ENCODE results near the gene TMEM178B.
A peak's percentile ranks its signal among the peaks of the same experiment; 100 is the strongest.

TMEM178B gene

DNA sequence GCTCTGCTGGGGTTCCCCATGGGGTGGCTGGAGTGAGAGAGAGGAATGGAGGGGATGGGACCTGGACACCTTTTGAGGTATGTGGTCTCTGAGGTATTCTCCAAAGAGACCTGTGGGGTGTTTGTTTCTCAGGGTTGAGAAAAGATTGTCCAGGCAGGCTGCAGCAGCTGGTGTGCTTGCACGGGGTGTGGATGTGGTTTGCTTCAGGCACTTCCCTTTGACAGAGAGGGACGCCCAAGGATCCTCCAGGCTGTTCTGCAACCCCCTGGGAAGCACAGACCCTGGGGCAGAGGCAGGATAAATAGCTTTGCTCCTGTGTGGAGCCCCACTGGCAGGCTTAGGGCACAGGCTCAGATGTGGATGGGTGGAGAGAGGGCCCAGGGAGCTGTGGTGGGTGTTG, 362.3 kb downstream of the TMEM178B start:
- TF ChIP-seq SUZ12 (IDR thresholded peaks at IDR 0.05; ENCODE audit: extremely low read depth, insufficient read depth, insufficient read length) = no peak
- no peak for TF ChIP-seq YY1 (IDR thresholded peaks at IDR 0.05; ENCODE audit: insufficient read depth, insufficient read length)
- TF ChIP-seq ZNF274 (IDR thresholded peaks at IDR 0.05; ENCODE audit: low read depth, low read length) = no peak
- Histone ChIP-seq H3K9me3 (ENCODE audit: insufficient read depth, low read length) (no peaks in the 10 kb centered on the region), H3K4me1 (ENCODE audit: insufficient read depth, insufficient read length) (peaks cover 5% of the 10 kb centered on the region), H3K9ac (ENCODE audit: insufficient read length, low read depth) (no peak overlapping the region), H3K27me3 (ENCODE audit: insufficient read depth, insufficient read length) (no peaks in the 10 kb centered on the region), H3K36me3 (ENCODE audit: insufficient read depth, insufficient read length, low read length) (no peaks in the 10 kb centered on the region), H3K4me3 (ENCODE audit: insufficient read length, low read depth) (no peak overlapping the region)
- DNase-seq (ENCODE audit: low read depth, low spot score) = no peak

DNA sequence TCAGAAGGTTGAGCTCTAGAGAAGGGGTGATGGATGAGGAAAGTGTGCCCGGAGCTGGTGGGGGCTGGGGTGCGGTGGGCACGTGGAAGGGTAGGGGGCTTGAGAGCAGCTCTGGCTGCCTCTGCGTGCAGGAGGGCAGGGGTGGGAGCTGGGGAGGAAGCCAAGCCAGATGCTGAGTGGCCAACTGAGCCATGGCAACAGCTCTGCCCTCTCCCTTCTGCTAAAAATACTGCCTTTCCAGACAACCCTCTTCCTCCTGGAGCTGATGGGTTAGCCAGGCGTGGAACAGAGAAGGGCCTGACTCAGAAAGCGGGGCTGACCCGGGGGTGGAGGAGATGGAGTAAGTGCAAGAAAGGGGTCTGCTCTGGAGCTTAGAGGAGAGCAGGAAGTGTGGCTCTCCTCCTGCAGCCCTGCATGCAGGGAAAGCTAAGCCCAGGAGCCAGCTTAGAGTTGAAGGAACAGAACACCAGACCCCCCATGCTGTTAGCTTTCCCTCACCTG, 362.8 kb downstream of the TMEM178B start:
- Histone ChIP-seq H3K9ac (ENCODE audit: insufficient read length, low read depth) (no peak overlapping the region), H3K36me3 (ENCODE audit: insufficient read depth, insufficient read length, low read length) (no peaks in the 10 kb centered on the region), H3K9me3 (ENCODE audit: insufficient read depth, low read length) (no peaks in the 10 kb centered on the region), H3K4me3 (ENCODE audit: insufficient read length, low read depth) (no peak overlapping the region), H3K4me1 (ENCODE audit: insufficient read depth, insufficient read length) (peaks cover 5% of the 10 kb centered on the region), H3K27me3 (ENCODE audit: insufficient read depth, insufficient read length) (no peaks in the 10 kb centered on the region)
- DNase-seq (ENCODE audit: low read depth, low spot score) = no peak
- no peak for TF ChIP-seq ZNF274 (IDR thresholded peaks at IDR 0.05; ENCODE audit: low read depth, low read length)
- no peak for TF ChIP-seq YY1 (IDR thresholded peaks at IDR 0.05; ENCODE audit: insufficient read depth, insufficient read length)
- TF ChIP-seq SUZ12 (IDR thresholded peaks at IDR 0.05; ENCODE audit: extremely low read depth, insufficient read depth, insufficient read length) = no peak

DNA sequence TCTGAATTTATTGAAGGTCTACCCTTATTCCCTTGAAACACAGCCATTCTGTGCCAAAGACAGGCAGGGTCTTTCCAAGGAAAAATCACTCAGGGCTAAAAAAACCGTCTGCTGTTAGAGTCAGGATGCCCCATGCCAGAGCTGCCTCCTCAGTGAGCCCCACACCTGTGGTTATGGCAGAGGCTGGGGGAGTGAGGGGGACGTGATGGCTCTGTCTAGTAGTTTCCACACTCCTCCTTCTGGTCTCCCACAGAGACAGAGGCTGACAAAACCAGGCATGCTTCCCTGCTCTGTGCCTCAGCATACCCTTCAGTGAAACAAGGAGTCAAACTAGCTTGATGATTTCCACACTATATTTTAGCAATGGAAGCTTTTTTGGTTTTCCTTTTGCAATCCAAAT, 365.3 kb downstream of the TMEM178B start:
- Histone ChIP-seq H3K27me3 (ENCODE audit: insufficient read depth, insufficient read length) (no peaks in the 10 kb centered on the region), H3K36me3 (ENCODE audit: insufficient read depth, insufficient read length, low read length) (no peaks in the 10 kb centered on the region), H3K4me3 (ENCODE audit: insufficient read length, low read depth) (no peak overlapping the region), H3K4me1 (ENCODE audit: insufficient read depth, insufficient read length) (peaks cover 5% of the 10 kb centered on the region), H3K9ac (ENCODE audit: insufficient read length, low read depth) (no peak overlapping the region), H3K9me3 (ENCODE audit: insufficient read depth, low read length) (no peaks in the 10 kb centered on the region; the same call in 1 of the 2 replicates)
- TF ChIP-seq ZNF274 (IDR thresholded peaks at IDR 0.05; ENCODE audit: low read depth, low read length) = no peak
- no peak for DNase-seq (ENCODE audit: low read depth, low spot score)

DNA sequence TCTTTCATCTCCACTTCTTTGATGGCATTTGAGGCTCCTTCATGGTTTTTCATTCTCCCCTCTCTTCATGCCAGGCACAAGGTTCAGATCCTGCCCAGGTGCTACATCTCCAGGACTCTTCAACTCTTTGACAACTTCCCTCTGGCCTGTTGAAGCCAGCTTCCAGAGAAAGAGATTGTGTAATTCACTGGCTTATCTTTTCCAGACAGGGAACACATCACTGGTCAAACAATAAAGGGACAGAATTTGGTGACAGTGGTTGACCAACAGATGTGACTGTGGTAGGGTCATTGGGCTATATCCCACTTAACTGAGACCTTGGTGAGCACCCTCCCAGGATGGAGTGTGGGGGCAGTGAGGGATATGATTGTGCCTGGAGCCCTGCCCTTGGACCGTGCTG, 365.9 kb downstream of the TMEM178B start:
- Histone ChIP-seq H3K4me3 (ENCODE audit: insufficient read length, low read depth) (no peak overlapping the region), H3K9ac (ENCODE audit: insufficient read length, low read depth) (no peak overlapping the region), H3K36me3 (ENCODE audit: insufficient read depth, insufficient read length, low read length) (no peaks in the 10 kb centered on the region), H3K27me3 (ENCODE audit: insufficient read depth, insufficient read length) (no peaks in the 10 kb centered on the region), H3K4me1 (ENCODE audit: insufficient read depth, insufficient read length) (peaks cover 5% of the 10 kb centered on the region), H3K9me3 (ENCODE audit: insufficient read depth, low read length) (no peaks in the 10 kb centered on the region; the same call in 1 of the 2 replicates)
- no peak for DNase-seq (ENCODE audit: low read depth, low spot score)
- TF ChIP-seq ZNF274 (IDR thresholded peaks at IDR 0.05; ENCODE audit: low read depth, low read length) (no peak), SUZ12 (IDR thresholded peaks at IDR 0.05; ENCODE audit: extremely low read depth, insufficient read depth, insufficient read length) (no peak), YY1 (IDR thresholded peaks at IDR 0.05; ENCODE audit: insufficient read depth, insufficient read length) (no peak)

DNA sequence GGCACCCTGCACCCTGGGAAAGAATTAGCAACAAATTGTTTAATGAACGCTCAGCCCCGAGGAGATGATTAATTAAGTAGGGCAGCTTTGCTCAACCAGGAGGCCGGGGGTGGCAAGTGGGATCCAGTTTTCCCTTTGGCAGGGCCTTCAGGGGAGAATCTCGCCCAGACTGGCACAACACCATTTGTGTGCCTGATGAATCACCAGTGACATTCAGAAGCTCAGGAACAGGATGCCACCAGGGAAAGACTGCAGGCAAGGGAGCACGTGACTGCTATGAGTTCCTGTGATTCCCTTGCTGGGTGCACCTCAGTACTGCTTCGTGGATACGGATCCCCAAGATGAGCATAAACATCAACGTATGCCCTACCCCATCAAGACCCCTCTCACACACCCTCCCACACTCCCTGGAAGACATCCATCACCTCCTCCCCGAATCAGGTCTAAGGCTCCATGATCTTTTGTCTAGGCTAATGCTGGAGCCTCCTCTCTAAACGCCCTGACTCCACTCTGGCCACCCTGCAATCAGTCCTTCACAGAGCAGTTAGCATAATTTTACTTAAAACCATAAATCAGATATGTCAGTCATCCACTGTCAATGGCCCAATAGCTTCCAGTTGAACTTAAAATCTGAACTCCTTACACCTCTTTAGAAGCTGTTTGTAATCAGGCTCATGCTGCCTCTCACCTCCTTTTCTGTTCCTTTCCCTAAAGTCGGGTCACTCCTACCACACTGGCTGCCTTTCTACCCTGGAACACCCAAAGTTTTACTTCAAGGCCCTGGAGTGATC, 368.2 kb downstream of the TMEM178B start:
- no peak for DNase-seq (ENCODE audit: low read depth, low spot score)
- Histone ChIP-seq H3K9ac (ENCODE audit: insufficient read length, low read depth) (no peak overlapping the region), H3K36me3 (ENCODE audit: insufficient read depth, insufficient read length, low read length) (no peaks in the 10 kb centered on the region), H3K9me3 (ENCODE audit: insufficient read depth, low read length) (no peaks in the 10 kb centered on the region; the same call in 1 of the 2 replicates), H3K27me3 (ENCODE audit: insufficient read depth, insufficient read length) (no peaks in the 10 kb centered on the region), H3K4me3 (ENCODE audit: insufficient read length, low read depth) (no peak overlapping the region), H3K4me1 (ENCODE audit: insufficient read depth, insufficient read length) (no peaks in the 10 kb centered on the region)
- TF ChIP-seq YY1 (IDR thresholded peaks at IDR 0.05; ENCODE audit: insufficient read depth, insufficient read length) = no peak
- no peak for TF ChIP-seq ZNF274 (IDR thresholded peaks at IDR 0.05; ENCODE audit: low read depth, low read length)
- no peak for TF ChIP-seq SUZ12 (IDR thresholded peaks at IDR 0.05; ENCODE audit: extremely low read depth, insufficient read depth, insufficient read length)

DNA sequence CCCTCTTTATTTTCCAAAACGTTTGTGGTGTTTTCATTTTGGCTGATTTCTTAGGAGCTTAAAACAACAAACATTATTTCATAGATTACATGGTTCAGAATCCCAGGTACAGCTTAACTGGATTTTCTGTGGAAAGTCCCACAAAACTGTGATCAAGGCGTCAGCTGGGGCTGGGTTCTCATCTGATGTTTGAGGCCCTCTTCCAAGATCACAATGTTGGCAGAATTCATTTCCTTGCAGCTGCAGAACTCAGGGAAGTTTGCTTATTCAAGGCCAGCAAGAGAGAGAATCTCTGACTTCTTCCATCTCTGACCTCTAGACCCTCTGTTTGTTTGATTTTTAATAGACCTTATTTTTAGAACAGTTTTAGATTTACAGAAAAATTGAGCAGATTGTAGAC, 368.9 kb downstream of the TMEM178B start:
- DNase-seq (ENCODE audit: low read depth, low spot score) = no peak
- Histone ChIP-seq H3K4me3 (ENCODE audit: insufficient read length, low read depth) (no peak overlapping the region), H3K9me3 (ENCODE audit: insufficient read depth, low read length) (no peaks in the 10 kb centered on the region; the same call in 1 of the 2 replicates), H3K9ac (ENCODE audit: insufficient read length, low read depth) (no peak overlapping the region), H3K4me1 (ENCODE audit: insufficient read depth, insufficient read length) (no peaks in the 10 kb centered on the region), H3K27me3 (ENCODE audit: insufficient read depth, insufficient read length) (no peaks in the 10 kb centered on the region), H3K36me3 (ENCODE audit: insufficient read depth, insufficient read length, low read length) (no peaks in the 10 kb centered on the region)
- TF ChIP-seq SUZ12 (IDR thresholded peaks at IDR 0.05; ENCODE audit: extremely low read depth, insufficient read depth, insufficient read length) = no peak
- TF ChIP-seq YY1 (IDR thresholded peaks at IDR 0.05; ENCODE audit: insufficient read depth, insufficient read length) = no peak
- no peak for TF ChIP-seq ZNF274 (IDR thresholded peaks at IDR 0.05; ENCODE audit: low read depth, low read length)

DNA sequence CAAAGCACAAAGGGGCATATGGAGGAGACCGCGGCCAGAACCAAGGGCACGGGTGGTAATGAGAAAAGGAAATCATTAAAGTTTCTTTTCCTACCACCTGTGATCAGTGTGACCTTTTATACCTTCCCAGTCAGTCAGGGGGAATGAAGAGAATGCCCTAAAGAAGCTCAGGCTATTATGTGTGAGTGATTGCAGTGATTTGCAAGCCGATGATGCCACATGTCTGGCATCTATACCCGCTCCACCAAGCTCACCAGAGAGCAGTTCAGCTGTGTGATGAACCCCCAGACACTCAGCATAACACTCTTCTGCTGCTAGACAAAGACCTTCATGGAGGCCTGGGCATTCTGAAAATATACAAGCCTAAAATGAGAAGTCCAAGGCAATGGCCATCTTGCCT, 371.1 kb downstream of the TMEM178B start:
- Histone ChIP-seq H3K4me3 (ENCODE audit: insufficient read length, low read depth) (no peak overlapping the region), H3K36me3 (ENCODE audit: insufficient read depth, insufficient read length, low read length) (no peaks in the 10 kb centered on the region), H3K9me3 (ENCODE audit: insufficient read depth, low read length) (no peaks in the 10 kb centered on the region; the same call in 1 of the 2 replicates), H3K9ac (ENCODE audit: insufficient read length, low read depth) (no peak overlapping the region), H3K27me3 (ENCODE audit: insufficient read depth, insufficient read length) (no peaks in the 10 kb centered on the region), H3K4me1 (ENCODE audit: insufficient read depth, insufficient read length) (no peaks in the 10 kb centered on the region)
- DNase-seq (ENCODE audit: low read depth, low spot score) = peak; percentile 11
- TF ChIP-seq SUZ12 (IDR thresholded peaks at IDR 0.05; ENCODE audit: extremely low read depth, insufficient read depth, insufficient read length) (no peak), ZNF274 (IDR thresholded peaks at IDR 0.05; ENCODE audit: low read depth, low read length) (no peak), YY1 (IDR thresholded peaks at IDR 0.05; ENCODE audit: insufficient read depth, insufficient read length) (no peak)

All from NT2/D1 (cell line).